HepG2 (cell line): Measurements from ENCODE around the gene PRADC1. TPM values are rescaled to one million over a fixed set of nuclear protein-coding genes. Genes with fewer than 3 reads are reported as not detected.

Experiments used
- ATF5 ChIP-seq: sonication (generic); formaldehyde crosslinking; IDR thresholded peaks from 2 replicates; pipeline ENCODE4 v1.4.0; 2020; ENCODE audit warnings: mild to moderate bottlenecking, low read depth, missing genetic modification reagents
- ATF6 ChIP-seq: sonication (generic); formaldehyde crosslinking; conservative IDR thresholded peaks from 2 replicates; pipeline ENCODE4 v1.4.0; 2020; ENCODE audit warnings: missing genetic modification reagents
- EP300 ChIP-seq, 3 experiments: sonication (generic) in 1 of 3; formaldehyde crosslinking in 1 of 3; IDR thresholded peaks; 2 replicates each; pipeline versions ENCODE4 v1.5.1 to v1.6.1; 2011 to 2020; ENCODE audit warnings: low read depth in 2 of 3, low read length in 2 of 3, borderline replicate concordance in 1 of 3, improper control_type of control experiment in 1 of 3, mild to moderate bottlenecking in 1 of 3, missing genetic modification reagents in 1 of 3, moderate library complexity in 1 of 3
- HMG20A ChIP-seq: IDR thresholded peaks from 2 replicates; pipeline ENCODE4 v1.6.1; 2016; ENCODE audit warnings: borderline replicate concordance
- NR0B2 ChIP-seq: sonication (generic); formaldehyde crosslinking; IDR thresholded peaks from 2 replicates; pipeline ENCODE4 v1.4.0; 2020; ENCODE audit warnings: mild to moderate bottlenecking, missing genetic modification reagents
- PAX8 ChIP-seq: sonication (generic); formaldehyde crosslinking; IDR thresholded peaks from 2 replicates; pipeline ENCODE4 v1.8.0; 2022; ENCODE audit warnings: mild to moderate bottlenecking, missing genetic modification reagents, borderline replicate concordance
- SRSF9 ChIP-seq: fragments of 200-400 bp; formaldehyde crosslinking; IDR thresholded peaks from 2 replicates; pipeline ENCODE4 v1.6.1; 2018; ENCODE audit warnings: borderline replicate concordance, mild to moderate bottlenecking, low read depth, low read length; ENCODE audit not compliant: insufficient read depth, poor library complexity, severe bottlenecking
- SYNCRIP ChIP-seq: fragments of 200-400 bp; formaldehyde crosslinking; IDR thresholded peaks from 2 replicates; pipeline ENCODE4 v1.6.1; 2018; ENCODE audit warnings: mild to moderate bottlenecking, low read depth, low read length; ENCODE audit not compliant: insufficient read depth
- TRIM24 ChIP-seq: sonication (generic); formaldehyde crosslinking; IDR thresholded peaks from 2 replicates; pipeline ENCODE4 v1.8.0; 2022; ENCODE audit warnings: mild to moderate bottlenecking, missing genetic modification reagents
- ZBTB25 ChIP-seq: IDR thresholded peaks from 2 replicates; pipeline ENCODE4 v1.6.1; 2018; ENCODE audit warnings: missing genetic modification reagents
- ZGPAT ChIP-seq: IDR thresholded peaks from 2 replicates; pipeline ENCODE4 v1.6.1; 2016; ENCODE audit warnings: mild to moderate bottlenecking
- ZNF337 ChIP-seq: sonication (generic); formaldehyde crosslinking; IDR thresholded peaks from 2 replicates; pipeline ENCODE4 v1.5.1; 2020; ENCODE audit warnings: missing genetic modification reagents, low read depth, mild to moderate bottlenecking, borderline replicate concordance
- ZNF552 ChIP-seq: sonication (generic); formaldehyde crosslinking; IDR thresholded peaks from 2 replicates; pipeline ENCODE4 v1.9.0; 2022; ENCODE audit warnings: missing genetic modification reagents, mild to moderate bottlenecking, borderline replicate concordance
- ZNF577 ChIP-seq: sonication (generic); formaldehyde crosslinking; IDR thresholded peaks from 2 replicates; pipeline ENCODE4 v1.4.0; 2020; ENCODE audit warnings: mild to moderate bottlenecking, low read depth, missing genetic modification reagents, borderline replicate concordance
- ZNF589 ChIP-seq: sonication (generic); formaldehyde crosslinking; conservative IDR thresholded peaks from 2 replicates; pipeline ENCODE4 v1.8.0; 2022; ENCODE audit warnings: mild to moderate bottlenecking, moderate library complexity, missing genetic modification reagents
- ZNF614 ChIP-seq: IDR thresholded peaks from 2 replicates; pipeline ENCODE4 v1.6.1; 2018; ENCODE audit warnings: missing biosample characterization, missing genetic modification reagents, inconsistent platforms, borderline replicate concordance
- ZNF841 ChIP-seq: sonication (generic); formaldehyde crosslinking; IDR thresholded peaks from 2 replicates; pipeline ENCODE4 v1.8.1; 2023; ENCODE audit warnings: missing genetic modification reagents, borderline replicate concordance
- ZSCAN20 ChIP-seq: sonication (generic); formaldehyde crosslinking; IDR thresholded peaks from 2 replicates; pipeline ENCODE4 v1.4.0; 2020; ENCODE audit warnings: missing genetic modification reagents, mild to moderate bottlenecking, borderline replicate concordance
- ZSCAN30 ChIP-seq: sonication (generic); formaldehyde crosslinking; IDR thresholded peaks from 2 replicates; pipeline ENCODE4 v1.5.0; 2020; ENCODE audit warnings: mild to moderate bottlenecking, missing genetic modification reagents
- polyA plus RNA-seq, 8 experiments: library from polyadenylated mRNA; depleted of rRNA in 3 of 8; stranded (reverse) in 7 of 8; unstranded in 1 of 8; fragments of >200 nt; fragmentation: Illumina TruSeq in 4 of 8; extraction: Trizol in 4 of 8; gene quantifications; 2 replicates each; pipeline versions ENCODE4 v1.2.1 to v1.2.3, GENCODE V29; 2011 to 2016; ENCODE audit warnings: low read depth in 4 of 8, missing spikeins in 1 of 8, mixed read lengths in 1 of 8; ENCODE audit not compliant: insufficient read depth in 1 of 8
- total RNA-seq, 5 experiments: library from RNA; depleted of rRNA; stranded (reverse); fragments of >200 nt; fragmentation: Illumina TruSeq; extraction: Trizol; gene quantifications; 2 replicates each; pipeline ENCODE4 v1.2.3, GENCODE V29; 2016; ENCODE audit warnings: low read depth in 1 of 5

PRADC1 gene
- total and polyA plus RNA-seq, 2 of the 13 experiments (the other 11 are each of a cell fraction or from before 2014, with no cell fraction given): 12.1 to 37.2 TPM

- no peak for TF ChIP-seq ZNF337 (CRISPR knock-in tag)
- no peak for TF ChIP-seq SRSF9
- TF ChIP-seq ZNF614 (CRISPR knock-in tag): peak; percentile 35; the same call in 1 of the 2 replicates
- no peak for TF ChIP-seq ZNF841 (CRISPR knock-in tag)
- TF ChIP-seq ATF6 (CRISPR knock-in tag): no peak
- no peak for TF ChIP-seq ZBTB25
- TF ChIP-seq PAX8 (CRISPR knock-in tag): no peak
- no peak for TF ChIP-seq ZSCAN20 (CRISPR knock-in tag)
- TF ChIP-seq EP300 (IDR thresholded peaks at IDR 0.05; ENCODE audit: low read depth in 2 of 2, low read length in 2 of 2): no peak
- TF ChIP-seq EP300 (CRISPR knock-in tag; IDR thresholded peaks at IDR 0.05; ENCODE audit: borderline replicate concordance): no peak
- TF ChIP-seq ZNF589: no peak
- 0 out of 2 replicates have a peak, but pooled peaks have one; percentile 34 for TF ChIP-seq ZGPAT (CRISPR knock-in tag)
- no peak for TF ChIP-seq ZNF577 (CRISPR knock-in tag)
- TF ChIP-seq NR0B2 (CRISPR knock-in tag): no peak
- TF ChIP-seq TRIM24: no peak
- no peak for TF ChIP-seq ZNF552 (CRISPR knock-in tag)
- TF ChIP-seq ATF5 (CRISPR knock-in tag): no peak
- TF ChIP-seq HMG20A (CRISPR knock-in tag): no peak
- TF ChIP-seq SYNCRIP: no peak
- no peak for TF ChIP-seq ZSCAN30 (CRISPR knock-in tag)
These were observed 27.4 kb upstream of the PRADC1 start (continued) for GRCh38 chr2:73260338-73260984.
